ENCODE measurements around the gene EPS8L3. TPM values are rescaled to one million over a fixed set of nuclear protein-coding genes. Genes with fewer than 3 reads are reported as not detected.

EPS8L3 gene
- total RNA-seq, 1 donor from 2014 or later, result 0.58 TPM

- DNase-seq (ENCODE audit: low spot score), result no peak
Measured at GRCh38 chr1:109740615-109741373, 22.9 kb downstream of the EPS8L3 start, which contains the start of gene GSTM3. GSTM3 (minus strand) TSS chr1:109741038; CDS start chr1:109740287, 751 bp downstream.

GRCh38 chr1:109739738-109740614 is 23.7 kb downstream of the EPS8L3 start:
- DNase-seq (ENCODE audit: low spot score), result no peak

DNA sequence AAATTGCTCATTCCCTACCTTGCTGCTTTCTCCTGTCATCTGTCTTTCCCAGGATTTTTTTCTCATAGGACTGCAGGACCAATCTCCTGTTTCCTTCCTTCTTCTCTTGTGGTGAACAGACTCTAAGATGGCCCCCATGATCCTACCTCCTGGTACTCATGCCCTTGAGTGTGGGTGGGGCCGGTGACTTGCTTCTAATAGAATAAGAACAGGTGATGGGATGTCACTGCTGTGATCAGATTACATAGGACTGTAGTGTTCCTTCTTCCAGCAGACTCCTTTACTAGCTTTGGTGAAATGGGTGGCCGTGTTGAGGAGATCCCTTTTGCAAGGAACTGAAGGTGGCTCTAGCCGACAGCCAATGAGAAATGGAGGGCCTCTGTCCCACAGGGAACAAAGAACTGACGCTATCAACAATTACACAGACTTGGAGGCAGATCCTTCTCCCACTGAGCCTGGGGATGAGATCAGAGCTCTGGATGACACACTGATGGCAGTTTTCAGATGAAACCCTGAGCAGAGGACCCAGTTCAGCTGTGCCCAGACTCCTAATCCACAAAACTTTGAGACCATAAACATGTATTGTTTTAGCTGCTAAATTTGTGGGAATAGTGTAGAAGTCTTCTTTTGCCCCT is 30.4 kb downstream of the EPS8L3 start:
- no peak for DNase-seq (ENCODE audit: low spot score)

GRCh38 chr1:109732390-109732881 is 31.3 kb downstream of the EPS8L3 start:
- no peak for DNase-seq (ENCODE audit: low spot score)

DNA sequence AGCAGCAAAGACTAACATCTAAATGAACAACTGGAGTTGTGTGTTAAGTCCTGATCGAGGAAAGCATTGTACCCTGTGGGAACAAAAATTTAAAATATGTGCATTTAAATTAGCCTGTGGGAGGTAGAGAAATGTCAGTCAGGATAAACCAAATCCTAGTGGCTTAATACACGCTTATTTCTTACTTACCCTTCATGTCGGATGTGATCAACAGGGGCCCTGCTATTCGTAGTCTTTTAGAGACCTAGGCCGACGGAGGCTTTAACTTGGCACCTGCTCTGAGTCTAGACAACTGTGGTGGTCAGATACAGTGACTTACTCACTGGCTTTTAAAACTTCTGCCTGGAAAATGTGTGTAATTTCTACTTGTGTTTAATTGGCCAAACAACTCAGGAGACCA is 33.1 kb downstream of the EPS8L3 start:
- DNase-seq (ENCODE audit: low spot score), result no peak

- DNase-seq (ENCODE audit: low spot score), result no peak
Measured at GRCh38 chr1:109728870-109729269, 34.9 kb downstream of the EPS8L3 start.

GRCh38 chr1:109726728-109727373 is 36.9 kb downstream of the EPS8L3 start:
- no peak for DNase-seq (ENCODE audit: low spot score)

- DNase-seq (ENCODE audit: low spot score), result no peak
Measured at GRCh38 chr1:109726007-109726406, 37.7 kb downstream of the EPS8L3 start.

GRCh38 chr1:109725510-109725909 is 38.2 kb downstream of the EPS8L3 start:
- DNase-seq (ENCODE audit: low spot score), result no peak

DNA sequence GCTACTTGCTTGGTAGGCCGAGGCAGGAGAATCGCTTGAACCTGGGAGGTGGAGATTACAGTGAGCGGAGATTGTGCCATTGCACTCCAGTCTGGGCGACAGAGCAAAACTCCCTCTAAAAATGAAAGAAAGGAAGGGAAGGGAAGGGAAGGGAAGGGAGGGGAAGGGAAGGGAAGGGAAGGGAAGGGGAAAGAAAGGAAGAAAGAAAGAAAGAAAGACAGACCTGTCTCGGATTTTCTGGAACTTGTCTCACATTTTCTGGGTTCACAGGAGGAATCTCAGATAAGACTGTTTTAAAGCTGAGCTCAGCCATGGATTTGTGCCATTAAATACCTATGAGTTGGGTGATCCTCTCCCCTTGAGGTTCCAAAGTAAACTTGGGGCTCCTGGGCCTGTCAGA is 38.8 kb downstream of the EPS8L3 start:
- no peak for DNase-seq (ENCODE audit: low spot score)

DNA sequence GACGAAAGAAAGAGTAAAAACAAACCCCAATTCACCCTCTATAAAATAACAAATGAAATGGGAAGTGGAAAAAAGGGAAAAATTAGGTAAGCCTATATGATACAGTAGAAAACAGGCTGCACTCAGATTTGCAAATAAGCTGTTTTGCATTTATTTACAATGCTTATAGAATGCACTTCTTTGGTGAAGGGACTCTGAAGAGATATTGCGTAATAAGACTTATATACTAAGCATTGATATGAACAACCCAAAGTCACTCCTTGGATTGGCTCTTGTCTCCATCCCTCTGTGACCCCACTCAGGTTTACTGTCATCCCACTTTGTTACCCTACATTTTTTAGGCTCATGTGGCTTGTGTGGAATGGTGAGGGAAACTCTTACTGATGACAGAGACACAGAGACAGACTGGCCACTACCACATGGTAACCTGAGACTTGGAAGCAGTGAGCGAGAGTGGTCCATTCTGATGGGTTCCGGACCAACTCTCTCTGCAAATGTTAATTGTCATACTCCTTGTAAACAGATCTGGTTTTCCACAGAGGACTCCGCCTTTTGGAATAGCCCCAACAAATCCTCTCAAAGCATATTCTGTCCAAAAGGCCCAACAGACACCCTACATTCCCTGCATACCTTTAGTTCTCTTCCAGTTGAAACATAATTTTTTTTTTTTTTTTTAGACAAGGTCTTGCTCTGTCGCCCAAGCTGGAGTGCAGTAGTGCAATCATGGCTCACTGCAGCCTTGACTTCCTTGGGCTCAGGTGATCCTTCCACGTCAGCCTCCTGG is 40.6 kb downstream of the EPS8L3 start:
- no peak for DNase-seq (ENCODE audit: low spot score)

DNA sequence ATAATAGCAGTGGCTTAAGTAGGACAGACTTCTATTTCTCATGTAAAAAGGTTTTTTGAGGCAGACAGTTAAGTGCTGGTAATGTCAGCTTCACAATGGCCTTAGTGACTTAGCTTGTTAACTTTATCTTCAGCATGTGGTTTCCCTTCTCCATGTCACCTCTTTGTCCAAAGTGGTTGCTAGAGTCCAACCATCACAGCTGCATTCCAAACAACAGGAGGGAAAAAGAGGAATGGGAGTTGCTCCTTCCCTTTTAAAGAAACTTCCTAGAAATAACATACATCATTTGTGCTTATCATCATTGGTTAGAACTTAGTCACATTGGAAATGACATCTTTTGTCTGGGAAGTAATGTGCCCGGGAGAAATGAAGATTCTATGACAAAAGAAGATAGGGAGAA is 41.8 kb downstream of the EPS8L3 start:
- no peak for DNase-seq (ENCODE audit: low spot score)

GRCh38 chr1:109721042-109721441 is 42.7 kb downstream of the EPS8L3 start:
- no peak for DNase-seq (ENCODE audit: low spot score)

- DNase-seq (ENCODE audit: low spot score), result no peak
Measured at GRCh38 chr1:109719337-109719837, 44.3 kb downstream of the EPS8L3 start.

DNA sequence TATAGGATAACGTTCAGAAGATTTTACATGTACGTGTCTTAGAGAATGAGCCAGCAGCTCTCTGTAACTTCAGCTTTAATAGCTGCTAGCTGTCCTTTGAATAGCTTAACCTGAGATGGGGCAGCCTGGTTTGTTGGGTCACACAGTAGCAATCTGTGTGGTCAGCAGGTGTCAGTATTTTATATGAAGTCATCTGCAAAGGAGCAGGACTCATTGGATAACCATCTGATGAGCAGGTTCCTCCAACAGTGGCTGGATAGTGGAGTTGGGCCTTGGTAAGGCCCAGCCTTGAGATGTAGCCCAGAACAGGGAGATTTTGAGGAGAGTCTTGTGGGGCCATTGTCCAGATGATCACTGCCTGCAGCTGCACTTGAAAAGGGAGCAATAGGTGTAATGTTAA is 45.2 kb downstream of the EPS8L3 start:
- no peak for DNase-seq (ENCODE audit: low spot score)

GRCh38 chr1:109717729-109718128 is 46.0 kb downstream of the EPS8L3 start:
- no peak for DNase-seq (ENCODE audit: low spot score)

DNA sequence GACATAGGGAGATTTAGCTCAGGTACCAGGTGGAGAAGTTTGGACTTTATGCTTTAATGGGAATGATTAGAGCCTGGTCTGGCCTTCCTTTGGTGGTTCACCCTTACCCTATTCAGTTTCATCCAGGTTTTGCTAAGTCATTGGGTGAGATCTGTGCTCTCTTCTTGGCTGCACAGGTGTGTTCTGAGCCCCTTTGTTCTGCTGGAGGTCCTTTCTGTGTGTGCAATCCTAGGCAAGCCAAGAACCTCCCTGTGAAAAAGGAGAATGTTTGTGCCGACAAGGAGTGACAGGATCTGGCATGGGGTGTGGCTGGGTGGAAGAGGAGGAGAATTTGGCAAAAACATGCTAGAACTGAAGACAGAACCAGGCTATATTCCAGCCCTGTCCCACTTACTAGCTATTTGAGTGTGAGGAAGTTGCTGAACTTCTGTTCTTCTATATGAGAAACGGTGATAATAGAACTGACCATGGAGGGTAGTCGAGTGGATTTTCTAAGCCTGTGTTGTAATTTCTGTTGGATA is 47.1 kb downstream of the EPS8L3 start:
- DNase-seq (ENCODE audit: low spot score), result no peak

- no peak for DNase-seq (ENCODE audit: low spot score)
Measured at GRCh38 chr1:109716121-109716520, 47.6 kb downstream of the EPS8L3 start.

DNA sequence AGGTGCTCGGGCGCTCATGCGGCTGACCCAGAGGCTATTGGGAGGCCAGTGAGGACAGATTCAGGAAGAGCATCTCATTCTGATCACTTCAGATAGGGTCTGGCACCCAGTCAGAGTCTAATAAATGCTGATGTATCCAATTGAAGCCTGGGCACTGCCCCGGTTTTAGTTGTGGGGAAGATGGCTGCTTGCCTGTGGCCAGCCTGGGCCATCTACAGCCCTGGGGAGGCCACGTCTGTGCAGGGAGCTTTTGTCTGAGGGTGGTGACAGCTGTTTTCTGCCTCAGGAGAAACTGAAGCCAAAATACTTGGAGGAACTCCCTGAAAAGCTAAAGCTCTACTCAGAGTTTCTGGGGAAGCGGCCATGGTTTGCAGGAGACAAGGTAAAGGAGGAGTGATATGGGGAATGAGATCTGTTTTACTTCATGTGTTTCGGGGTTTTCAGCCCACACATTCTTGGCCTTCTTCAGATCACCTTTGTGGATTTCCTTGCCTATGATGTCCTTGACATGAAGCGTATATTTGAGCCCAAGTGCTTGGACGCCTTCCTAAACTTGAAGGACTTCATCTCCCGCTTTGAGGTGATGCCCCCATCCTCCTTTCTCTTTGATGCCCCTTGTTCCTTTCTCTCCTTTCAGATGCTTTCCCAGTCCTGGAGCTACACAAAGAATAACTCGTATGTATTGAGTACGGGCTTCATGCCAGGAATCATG is 48.9 kb downstream of the EPS8L3 start:
- no peak for DNase-seq (ENCODE audit: low spot score)

All from mesenteric fat pad (tissue), 1 donor.